Gastrocnemius medialis (tissue), 4 donors: ENCODE measurements around the gene PRRT2.

Experiments used
- CTCF ChIP-seq, 5 experiments: fragments of 450-650 bp in 3 of 5; fragments of 200-600 bp in 2 of 5; sonication (generic) in 2 of 5; IDR thresholded peaks in 4 of 5; conservative IDR thresholded peaks in 1 of 5; 1 replicate in 4 of 5; 2 replicates in 1 of 5; pipeline ENCODE4 v1.5.1; 2016 to 2019; ENCODE audit warnings: antibody characterized with exemption in 5 of 5, mild to moderate bottlenecking in 3 of 5, moderate library complexity in 3 of 5
- POLR2A ChIP-seq, 2 donors: fragments of 450-650 bp; IDR thresholded peaks; one replicate each; pipeline ENCODE4 v1.6.1; 2017; ENCODE audit warnings: antibody characterized with exemption in 2 of 2, mild to moderate bottlenecking in 2 of 2, moderate library complexity in 2 of 2

GRCh38 chr16:29802416-29802935 is 9.5 kb upstream of the PRRT2 start:
- TF ChIP-seq CTCF (IDR thresholded peaks at IDR 0.05 in 4 of 5, conservative IDR thresholded peaks at IDR 0.05 in 1 of 5) (no peak), POLR2A (IDR thresholded peaks at IDR 0.05) (no peak)
